ENCODE measurements around the gene RBMS1.

- no peak for TF ChIP-seq CTCF (IDR thresholded peaks at IDR 0.05)
- no peak for TF ChIP-seq EP300 (IDR thresholded peaks at IDR 0.05)
- no peak for TF ChIP-seq POLR2AphosphoS5 (IDR thresholded peaks at IDR 0.05)
Observed at GRCh38 chr2:160223560-160223959, 270.0 kb downstream of the RBMS1 start.

All from gastroesophageal sphincter (tissue), 3 donors.